Naive thymus-derived CD4-positive, alpha-beta T cell (primary cell): ENCODE data around the gene RNU6-7. TPM values are rescaled to one million over a fixed set of nuclear protein-coding genes. Genes with fewer than 3 reads are reported as not detected.

Experiments
- ATAC-seq: fragments of 150-1000 bp; cut with Tn5 transposase; 2 replicates; pipeline ENCODE4 v1.10.0; 2021; ENCODE audit warnings: mild to moderate bottlenecking, moderate library complexity
- CTCF ChIA-PET: fragments of 350-600 bp; sonication (Branson Sonifier 250); formaldehyde crosslinking; loops from one replicate; lab custom pipeline; 2021; ENCODE audit warnings: antibody characterized with exemption; lab: Charles Lee
- POLR2A ChIA-PET: fragments of 350-600 bp; sonication (Branson Sonifier 250); formaldehyde crosslinking; loops from one replicate; lab custom pipeline; 2021; ENCODE audit warnings: antibody characterized with exemption, inconsistent platforms; lab: Charles Lee
- DNase-seq, 9 donors: peaks; one replicate each; pipeline versions ENCODE4 v3.0.0 to v3.0.0-alpha.2; 2020 to 2022; ENCODE audit warnings: mixed read lengths in 1 of 9
- H3K27ac ChIP-seq: one replicate; pipeline ENCODE4 v1.7.0; 2013; ENCODE audit warnings: mild to moderate bottlenecking, low read depth, low read length, moderate library complexity
- H3K27me3 ChIP-seq, 2 donors: one replicate each; pipeline ENCODE4 v1.7.0; 2013; ENCODE audit warnings: low read length in 2 of 2, mild to moderate bottlenecking in 2 of 2, moderate library complexity in 2 of 2; ENCODE audit not compliant: control insufficient read depth in 2 of 2, insufficient read depth in 2 of 2
- H3K36me3 ChIP-seq, 3 experiments: 1 replicate in 2 of 3; 2 replicates in 1 of 3; pipeline ENCODE4 v1.7.0; 2013; ENCODE audit warnings: low read length in 3 of 3, mild to moderate bottlenecking in 3 of 3, moderate library complexity in 1 of 3; ENCODE audit not compliant: insufficient read depth in 3 of 3, control insufficient read depth in 2 of 3
- H3K4me1 ChIP-seq, 2 donors: one replicate each; pipeline ENCODE4 v1.7.0; 2013; ENCODE audit warnings: low read length in 2 of 2, mild to moderate bottlenecking in 2 of 2, moderate library complexity in 1 of 2; ENCODE audit not compliant: control insufficient read depth in 2 of 2, insufficient read depth in 2 of 2
- H3K4me3 ChIP-seq: 2 replicates; pipeline ENCODE4 v1.7.0; 2013; ENCODE audit warnings: mild to moderate bottlenecking, low read length
- H3K9me3 ChIP-seq, 3 experiments: 1 replicate in 2 of 3; 2 replicates in 1 of 3; pipeline ENCODE4 v1.7.0; 2013; ENCODE audit warnings: low read length in 3 of 3; ENCODE audit not compliant: control insufficient read depth in 2 of 3
- H3K27ac Mint-ChIP-seq, 9 donors: one replicate each; pipeline ENCODE4 v1.8.0; 2020 to 2022; ENCODE audit warnings: mixed read lengths in 9 of 9, mild to moderate bottlenecking in 8 of 9, moderate library complexity in 5 of 9, inconsistent platforms in 2 of 9
- H3K27me3 Mint-ChIP-seq, 5 donors: one replicate each; pipeline ENCODE4 v1.8.0; 2021 to 2022; ENCODE audit warnings: mixed read lengths in 5 of 5, mild to moderate bottlenecking in 1 of 5
- H3K36me3 Mint-ChIP-seq, 5 donors: one replicate each; pipeline ENCODE4 v1.8.0; 2020 to 2022; ENCODE audit warnings: mixed read lengths in 5 of 5, mild to moderate bottlenecking in 3 of 5, inconsistent platforms in 1 of 5
- H3K4me1 Mint-ChIP-seq, 7 donors: one replicate each; pipeline ENCODE4 v1.8.0; 2020 to 2022; ENCODE audit warnings: mixed read lengths in 7 of 7, mild to moderate bottlenecking in 3 of 7, inconsistent platforms in 1 of 7
- H3K4me3 Mint-ChIP-seq, 10 donors: one replicate each; pipeline ENCODE4 v1.8.0; 2020 to 2022; ENCODE audit warnings: mild to moderate bottlenecking in 10 of 10, mixed read lengths in 10 of 10, moderate library complexity in 6 of 10, inconsistent platforms in 2 of 10
- H3K9me3 Mint-ChIP-seq, 11 donors: one replicate each; pipeline ENCODE4 v1.8.0; 2020 to 2022; ENCODE audit warnings: mixed read lengths in 11 of 11, mild to moderate bottlenecking in 4 of 11, inconsistent platforms in 1 of 11, moderate library complexity in 1 of 11
- intact Hi-C, 2 donors: fragments of 100-400 bp; cut with micrococcal nuclease; formaldehyde crosslinking; loops; one replicate each; pipeline ENCODE4 v1.15.1; 2023
- polyA plus RNA-seq, 2 donors: library from polyadenylated mRNA; unstranded; fragments of 300-500 nt; fragmentation: Illumina TruSeq; gene quantifications; one replicate each; pipeline ENCODE4 v1.2.3, GENCODE V29; 2021
- total RNA-seq, 6 experiments: library from RNA in 5 of 6; stranded (reverse) in 5 of 6; gene quantifications; 1 replicate in 5 of 6; 2 replicates in 1 of 6; pipeline ENCODE4 v1.2.3 and lab custom pipeline; 2021 to 2026

The RNU6-7 gene
- total RNA-seq (not detected), polyA plus RNA-seq (not detected), total RNA-seq (lab: John Stamatoyannopoulos, UW) (0.54 reads per million)

DNA sequence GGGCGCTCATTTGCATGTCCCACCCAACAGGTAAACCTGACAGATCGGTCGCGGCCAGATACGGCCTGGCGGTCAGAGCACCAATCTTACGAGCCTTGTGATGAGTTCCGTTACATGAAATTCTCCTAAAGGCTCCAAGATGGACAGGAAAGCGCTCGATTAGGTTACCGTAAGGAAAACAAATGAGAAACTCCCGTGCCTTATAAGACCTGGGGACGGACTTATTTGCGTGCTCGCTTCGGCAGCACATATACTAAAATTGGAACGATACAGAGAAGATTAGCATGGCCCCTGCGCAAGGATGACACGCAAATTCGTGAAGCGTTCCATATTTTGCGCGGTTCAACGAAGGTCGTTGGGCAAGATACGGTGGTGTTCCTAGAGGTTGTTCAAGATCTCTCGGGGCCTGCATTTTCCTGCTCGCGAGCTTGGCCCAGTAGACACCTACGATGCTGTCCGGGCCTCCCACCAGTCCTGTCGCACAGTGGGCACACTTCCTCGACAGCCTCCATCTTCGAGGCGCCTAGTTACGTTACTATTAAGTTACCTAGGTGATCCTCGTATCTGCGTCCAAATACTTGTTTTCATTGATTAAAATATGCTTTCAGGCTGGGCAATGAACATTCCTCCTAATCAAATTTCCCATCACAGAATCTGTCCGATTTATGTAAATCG is at the start of gene RNU6-7:
Gene RNU6-7 (plus strand): TSS at position 230 of the 675 bp plus-strand sequence.
- no peaks in the 10 kb centered on the region for H3K9me3 ChIP-seq
- peaks cover 0 to 9% (median 0%) of the 10 kb centered on the region in 11 donors for H3K9me3 Mint-ChIP-seq
- H3K36me3 Mint-ChIP-seq, result no peaks in the 10 kb centered on the region
- CTCF ChIA-PET, result no interaction called here
- DNase-seq (peak in 8 of 9 donors; percentile 47 to 79 (median 68)), ATAC-seq (peak; percentile 10)
- H3K4me3 Mint-ChIP-seq, result peak within 1 kb of the TSS; percentile 91 to 98 (median 94)
- intact Hi-C loops, result loop anchor here (1.0 to 5.0 kb wide), 7 partner anchors 43 to 1643 kb away; partner anchors contain the start of genes DTD2 (in 1 of the 2), G2E3 (in 1 of the 2), NUBPL (in 1 of the 2) and STRN3 (in 1 of the 2)
- peak within 1 kb of the TSS; percentile 85 for H3K4me3 ChIP-seq
- H3K4me1 Mint-ChIP-seq, result peaks cover 2 to 46% (median 21%) of the 10 kb centered on the region in 7 donors
- no peaks in the 10 kb centered on the region for H3K36me3 ChIP-seq
- peaks cover 0 to 21% (median 0%) of the 10 kb centered on the region in 5 donors for H3K27me3 Mint-ChIP-seq
- H3K27me3 ChIP-seq, result no peaks in the 10 kb centered on the region
- peak within 1 kb of the TSS; percentile 96 to 100 (median 100) for H3K27ac Mint-ChIP-seq
- peaks cover 0 to 9% of the 10 kb centered on the region in 2 donors for H3K4me1 ChIP-seq
- POLR2A ChIA-PET, result interaction anchor here (0.6 to 3.0 kb wide), 7 partner anchors 29 to 994 kb away, joined by 3 to 46 read pairs (median 5); partner anchors contain the start of genes ARHGAP5, DTD2, HEATR5A and HECTD1
- peak within 1 kb of the TSS; percentile 92 for H3K27ac ChIP-seq

GRCh38 chr14:32166029-32166428 is 35.8 kb upstream of the RNU6-7 start:
- ATAC-seq (no peak), DNase-seq (no peak)
- intact Hi-C loops, result no loop called here
- Mint-ChIP-seq H3K36me3 (no peaks in the 10 kb centered on the region), H3K9me3 (peaks cover 0 to 33% (median 12%) of the 10 kb centered on the region in 11 donors), H3K4me3 (no peak overlapping the region), H3K4me1 (no peaks in the 10 kb centered on the region), H3K27ac (no peak overlapping the region), H3K27me3 (peaks cover 0 to 5% (median 0%) of the 10 kb centered on the region in 5 donors)
- H3K4me1 ChIP-seq, result no peaks in the 10 kb centered on the region
- ChIA-PET POLR2A (no interaction called here), CTCF (no interaction called here)
- no peaks in the 10 kb centered on the region for H3K27me3 ChIP-seq
- H3K9me3 ChIP-seq, result peaks cover 0 to 9% (median 0%) of the 10 kb centered on the region in 3 experiments
- no peak overlapping the region for H3K4me3 ChIP-seq
- H3K36me3 ChIP-seq, result no peaks in the 10 kb centered on the region
- no peak overlapping the region for H3K27ac ChIP-seq

DNA sequence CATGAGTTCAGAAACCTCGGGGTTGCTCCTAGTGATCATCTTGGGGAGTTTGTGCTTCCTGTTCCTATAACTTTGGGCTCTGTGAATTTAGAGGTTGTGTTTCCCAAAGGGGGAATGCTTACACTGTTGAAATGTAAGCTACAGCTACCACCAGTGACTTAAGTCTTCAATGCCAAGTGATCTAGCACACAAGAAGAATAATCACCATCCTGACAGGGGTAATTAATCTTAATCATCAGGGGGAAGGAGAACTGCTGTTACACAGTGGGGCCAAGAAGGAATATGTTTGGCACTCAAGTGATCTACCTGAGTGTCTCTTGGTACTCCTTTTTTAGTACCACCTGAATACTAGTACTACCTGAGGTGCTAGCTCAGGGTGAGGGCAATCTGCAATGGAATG is 34.9 kb upstream of the RNU6-7 start:
- no peak overlapping the region for H3K4me3 ChIP-seq
- Mint-ChIP-seq H3K36me3 (no peaks in the 10 kb centered on the region), H3K27me3 (peaks cover 0 to 5% (median 0%) of the 10 kb centered on the region in 5 donors), H3K4me3 (no peak overlapping the region), H3K9me3 (peaks cover 0 to 24% (median 6%) of the 10 kb centered on the region in 11 donors), H3K4me1 (no peaks in the 10 kb centered on the region), H3K27ac (no peak overlapping the region)
- DNase-seq (no peak), ATAC-seq (no peak)
- no peak overlapping the region for H3K27ac ChIP-seq
- H3K36me3 ChIP-seq, result no peaks in the 10 kb centered on the region
- POLR2A ChIA-PET, result no interaction called here
- CTCF ChIA-PET, result no interaction called here
- intact Hi-C loops, result no loop called here
- H3K9me3 ChIP-seq, result peaks cover 0 to 4% (median 0%) of the 10 kb centered on the region in 3 experiments
- H3K4me1 ChIP-seq, result no peaks in the 10 kb centered on the region
- H3K27me3 ChIP-seq, result no peaks in the 10 kb centered on the region

GRCh38 chr14:32167907-32168306 is 33.9 kb upstream of the RNU6-7 start:
- no peaks in the 10 kb centered on the region for H3K36me3 ChIP-seq
- no peaks in the 10 kb centered on the region for H3K27me3 ChIP-seq
- DNase-seq (no peak), ATAC-seq (no peak)
- peaks cover 0 to 15% (median 3%) of the 10 kb centered on the region in 11 donors for H3K9me3 Mint-ChIP-seq
- no peaks in the 10 kb centered on the region for H3K4me1 Mint-ChIP-seq
- H3K4me3 Mint-ChIP-seq, result no peak overlapping the region
- no peak overlapping the region for H3K4me3 ChIP-seq
- ChIA-PET POLR2A (no interaction called here), CTCF (interaction anchor here (0.6 kb wide), 1 partner anchor 38 kb away, joined by 3 read pairs; no protein-coding TSS in a partner anchor)
- H3K27me3 Mint-ChIP-seq, result peaks cover 0 to 5% (median 3%) of the 10 kb centered on the region in 5 donors
- intact Hi-C loops, result no loop called here
- no peaks in the 10 kb centered on the region for H3K9me3 ChIP-seq
- no peak overlapping the region for H3K27ac ChIP-seq
- no peak overlapping the region for H3K27ac Mint-ChIP-seq
- H3K4me1 ChIP-seq, result no peaks in the 10 kb centered on the region
- H3K36me3 Mint-ChIP-seq, result no peaks in the 10 kb centered on the region

DNA sequence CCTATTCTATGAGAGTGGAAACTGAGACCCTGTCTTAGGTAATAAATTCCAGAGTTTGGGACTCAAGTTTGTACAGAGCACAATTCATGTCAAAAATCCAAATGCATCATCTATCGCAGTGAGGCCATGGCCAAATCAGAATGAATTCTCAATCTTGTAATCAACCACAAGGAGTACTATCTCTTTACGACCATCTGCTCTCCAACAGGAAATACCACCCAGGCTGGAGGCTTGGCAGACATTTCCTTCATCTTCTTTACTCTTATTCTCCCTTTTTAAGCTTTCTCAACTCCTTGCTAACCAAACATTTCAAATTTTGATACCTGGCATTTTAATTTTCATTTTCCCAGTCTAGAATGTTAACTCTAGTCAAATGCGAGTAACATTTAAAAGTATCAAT is 32.7 kb upstream of the RNU6-7 start:
- Histone ChIP-seq H3K9me3 (no peaks in the 10 kb centered on the region), H3K4me3 (no peak overlapping the region), H3K36me3 (no peaks in the 10 kb centered on the region), H3K4me1 (no peaks in the 10 kb centered on the region), H3K27me3 (no peaks in the 10 kb centered on the region), H3K27ac (no peak overlapping the region)
- ChIA-PET POLR2A (no interaction called here), CTCF (no interaction called here)
- intact Hi-C loops, result no loop called here
- Mint-ChIP-seq H3K9me3 (peaks cover 0 to 7% (median 0%) of the 10 kb centered on the region in 11 donors), H3K4me3 (no peak overlapping the region), H3K36me3 (no peaks in the 10 kb centered on the region), H3K27ac (no peak overlapping the region), H3K27me3 (peaks cover 0 to 5% (median 3%) of the 10 kb centered on the region in 5 donors), H3K4me1 (no peaks in the 10 kb centered on the region)
- no peak for ATAC-seq
- DNase-seq, result no peak

DNA sequence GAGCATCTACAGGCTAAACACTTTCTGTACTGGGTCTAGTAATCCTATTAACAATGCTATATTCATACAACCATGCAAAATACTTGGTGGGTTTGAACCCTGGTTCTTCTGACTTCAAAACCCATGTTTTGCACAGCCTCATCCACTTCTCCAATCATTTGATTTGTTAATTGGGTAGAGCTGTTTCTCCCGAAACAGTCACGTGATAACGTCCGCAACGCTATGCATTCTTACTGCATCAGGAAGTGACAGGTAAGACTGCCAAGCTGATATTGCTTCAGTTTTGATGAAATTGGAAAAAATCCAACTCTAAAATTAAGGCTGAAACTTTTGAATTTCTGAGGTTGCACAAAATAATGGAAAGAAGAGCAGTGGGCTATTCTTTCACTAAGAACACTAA is 30.4 kb upstream of the RNU6-7 start:
- no peak overlapping the region for H3K27ac ChIP-seq
- Mint-ChIP-seq H3K9me3 (peaks cover 0 to 2% (median 0%) of the 10 kb centered on the region in 11 donors), H3K27me3 (peaks cover 0 to 9% (median 0%) of the 10 kb centered on the region in 5 donors), H3K4me3 (no peak overlapping the region), H3K27ac (no peak overlapping the region), H3K4me1 (no peaks in the 10 kb centered on the region), H3K36me3 (no peaks in the 10 kb centered on the region)
- ChIA-PET POLR2A (no interaction called here), CTCF (no interaction called here)
- H3K27me3 ChIP-seq, result no peaks in the 10 kb centered on the region
- no peak for ATAC-seq
- H3K4me3 ChIP-seq, result no peak overlapping the region
- H3K4me1 ChIP-seq, result no peaks in the 10 kb centered on the region
- H3K36me3 ChIP-seq, result no peaks in the 10 kb centered on the region
- no peak for DNase-seq
- H3K9me3 ChIP-seq, result no peaks in the 10 kb centered on the region
- intact Hi-C loops, result no loop called here
